ENCODE results near the gene ARRDC2.
"Not testable (repeated sequence)": the region's sequence is repeated elsewhere in the genome, so short reads cannot be mapped to it uniquely, and the experiment has no call there.

ARRDC2 gene

DNA sequence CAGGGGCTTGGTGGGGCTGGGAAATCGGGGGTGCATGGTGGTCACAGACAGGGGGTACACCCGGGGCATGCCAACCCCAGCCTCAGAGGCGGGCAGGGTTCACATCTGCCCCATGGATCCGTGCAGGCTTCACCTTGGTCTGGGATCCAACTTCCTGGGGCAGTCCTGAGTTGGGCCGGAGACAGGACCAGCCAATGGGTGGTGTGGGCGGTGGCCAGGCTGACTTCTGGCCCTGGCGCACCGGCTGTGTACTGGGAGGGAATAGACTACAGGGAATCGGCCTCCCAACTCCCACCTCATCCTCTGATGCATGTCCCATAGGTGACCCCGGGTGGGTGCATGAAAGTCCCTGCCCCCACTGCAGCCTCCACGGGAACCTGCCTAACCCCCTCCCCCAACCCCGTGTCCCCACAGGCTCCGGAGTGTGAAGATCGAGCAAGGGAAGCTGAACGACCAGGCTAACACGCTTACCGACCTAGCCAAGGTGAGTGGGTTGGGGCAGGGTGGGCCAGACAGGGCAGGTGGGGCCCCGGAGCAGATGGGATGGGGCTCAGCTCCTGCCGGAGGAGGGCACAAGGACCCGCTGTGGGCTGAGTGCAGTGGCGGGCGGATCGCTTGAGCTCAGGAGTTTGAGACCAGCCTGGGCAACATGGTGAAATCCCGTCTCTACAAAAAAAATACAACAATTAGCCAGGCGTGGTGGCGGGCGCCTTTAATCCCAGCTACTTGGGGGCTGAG, 14.7 kb upstream of the ARRDC2 start:
- DNase-seq, result no peak

DNA sequence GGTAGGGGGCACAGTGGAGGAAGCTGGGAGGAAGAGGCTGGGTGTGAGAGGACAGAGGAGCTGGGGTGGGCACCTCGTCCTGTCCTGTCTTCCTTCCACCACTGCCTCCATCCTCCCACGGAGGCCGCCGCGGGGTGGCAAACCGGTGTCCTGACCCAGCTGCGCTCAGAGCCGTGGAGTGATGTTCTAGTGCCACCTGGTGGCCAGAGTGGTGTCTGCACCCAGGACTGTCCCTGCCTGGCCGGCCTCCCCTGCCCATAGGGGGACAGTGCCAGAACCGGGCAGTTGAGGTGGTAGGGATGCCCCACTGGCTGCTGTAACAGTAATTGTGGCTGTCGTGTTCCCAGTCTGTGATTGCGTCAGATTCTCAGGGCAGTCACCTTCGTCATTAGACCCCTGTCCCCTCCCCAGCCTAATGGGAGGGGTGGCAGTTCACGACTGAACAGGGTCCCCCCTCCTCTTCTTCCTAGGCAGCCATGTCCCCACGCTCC, 11.1 kb upstream of the ARRDC2 start:
- peak; percentile 89 for DNase-seq

DNA sequence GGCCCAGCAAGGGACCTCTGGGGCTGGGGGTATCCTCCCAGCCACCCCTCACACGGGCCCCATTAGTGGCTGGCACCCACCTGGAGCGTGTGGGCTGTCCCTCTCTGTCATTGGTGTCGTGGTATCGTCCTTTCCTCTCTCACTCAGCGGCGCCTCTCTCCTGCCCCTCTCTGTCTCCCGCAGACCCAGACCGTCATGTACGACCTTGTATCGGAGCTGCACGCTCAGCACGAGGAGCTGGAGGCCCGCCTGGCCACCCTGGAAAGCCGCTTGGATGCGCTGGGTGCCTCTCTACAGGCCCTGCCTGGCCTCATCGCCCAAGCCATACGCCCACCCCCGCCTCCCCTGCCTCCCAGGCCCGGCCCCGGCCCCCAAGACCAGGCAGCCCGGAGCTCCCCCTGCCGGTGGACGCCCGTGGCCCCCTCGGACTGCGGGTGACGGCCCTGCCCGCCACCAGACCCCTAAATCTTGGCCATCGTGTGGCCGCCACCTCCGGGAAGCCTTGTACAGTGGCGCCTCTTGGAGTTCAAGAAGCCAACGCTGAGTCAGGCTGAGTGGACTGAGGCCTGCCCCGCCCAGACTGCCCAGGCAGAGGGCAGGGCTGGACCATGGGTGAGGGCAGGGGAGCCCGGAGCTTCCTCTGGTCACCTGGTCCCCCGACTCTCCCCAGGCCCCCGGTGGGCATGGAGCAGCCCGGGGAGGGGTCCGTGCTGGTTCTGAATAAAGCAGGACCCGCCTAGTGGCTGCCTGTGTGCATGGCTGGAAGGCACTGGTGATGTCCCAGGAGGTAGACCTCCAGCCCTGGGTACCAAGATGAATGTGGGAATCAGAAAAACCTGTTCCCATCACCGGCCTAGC, 9.8 kb upstream of the ARRDC2 start:
- no peak for DNase-seq

DNA sequence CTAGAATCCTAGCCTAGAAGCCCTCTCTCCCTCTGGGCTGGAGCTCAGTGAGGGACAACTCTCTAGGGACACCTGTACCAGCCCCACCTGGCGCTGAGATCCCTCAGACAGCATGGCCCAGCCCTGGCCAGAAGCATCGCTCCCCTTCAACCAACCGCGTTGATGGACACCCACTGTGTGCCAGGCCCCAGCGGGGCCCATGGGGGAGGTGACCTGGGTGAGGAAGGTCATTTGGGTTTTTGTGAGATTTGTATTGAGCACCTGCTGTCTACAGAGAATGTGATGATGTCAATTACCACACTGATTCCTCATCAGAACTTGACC, 9.2 kb upstream of the ARRDC2 start:
- DNase-seq, result no peak

DNA sequence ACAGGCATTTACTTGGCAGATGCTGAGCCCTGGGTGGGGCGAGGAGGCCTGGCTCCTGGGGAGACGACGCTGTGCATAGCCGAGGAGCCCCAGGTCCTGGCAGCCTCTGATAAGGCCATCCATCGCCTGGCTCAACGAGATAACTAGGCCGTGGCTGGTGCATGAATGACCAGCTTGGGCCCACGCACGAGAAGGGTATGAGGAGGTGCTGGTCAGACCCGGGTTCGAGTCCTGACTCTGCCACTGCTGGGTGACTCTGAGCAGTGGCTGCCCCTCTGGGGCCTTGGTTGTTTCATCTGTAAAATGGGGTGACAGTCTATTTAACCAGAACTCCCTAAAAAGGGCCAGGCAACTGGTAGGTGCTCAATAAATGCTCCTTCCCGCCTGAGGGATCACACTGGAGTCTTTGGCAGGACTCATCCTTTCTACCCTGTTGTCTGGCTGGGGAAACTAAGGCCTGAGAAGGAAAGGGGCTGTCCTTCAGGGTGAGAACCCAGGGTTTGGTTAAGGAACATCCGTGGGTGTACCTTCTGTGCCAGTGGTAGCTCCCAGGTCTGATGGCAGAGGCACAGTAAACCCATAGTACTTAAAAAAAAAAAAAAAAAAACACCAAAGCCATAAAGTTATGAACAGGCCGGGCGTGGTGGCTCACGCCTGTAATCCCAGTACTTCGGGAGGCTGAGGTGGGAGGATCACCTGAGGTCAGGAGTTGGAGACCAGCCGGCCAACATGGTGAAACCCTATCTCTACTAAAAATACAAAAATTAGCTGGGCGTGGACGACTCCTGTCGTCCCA, 8.1 kb upstream of the ARRDC2 start:
- DNase-seq, result no peak

DNA sequence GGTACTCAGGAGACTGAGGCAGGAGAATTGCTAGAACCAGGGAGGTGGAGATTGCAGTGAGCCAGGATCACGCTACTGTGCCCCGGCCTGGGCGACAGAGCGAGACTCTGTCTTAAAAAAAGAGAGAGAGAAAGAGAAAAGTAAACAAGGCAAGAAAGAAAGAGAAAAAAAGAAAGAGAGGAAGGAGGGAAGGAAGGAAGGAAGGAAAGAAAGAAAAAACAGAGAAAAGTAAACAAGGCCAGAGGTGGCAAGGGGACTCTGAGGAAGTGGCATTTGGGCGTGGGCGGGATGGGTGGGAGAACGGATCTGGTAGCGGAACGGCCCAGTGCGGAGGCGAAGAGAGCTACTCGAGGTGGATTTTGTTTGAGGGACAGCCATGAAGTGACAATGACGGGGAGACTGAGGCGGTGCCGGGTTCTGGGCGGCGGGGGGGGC, 7.5 kb upstream of the ARRDC2 start:
- DNase-seq, result no peak

DNA sequence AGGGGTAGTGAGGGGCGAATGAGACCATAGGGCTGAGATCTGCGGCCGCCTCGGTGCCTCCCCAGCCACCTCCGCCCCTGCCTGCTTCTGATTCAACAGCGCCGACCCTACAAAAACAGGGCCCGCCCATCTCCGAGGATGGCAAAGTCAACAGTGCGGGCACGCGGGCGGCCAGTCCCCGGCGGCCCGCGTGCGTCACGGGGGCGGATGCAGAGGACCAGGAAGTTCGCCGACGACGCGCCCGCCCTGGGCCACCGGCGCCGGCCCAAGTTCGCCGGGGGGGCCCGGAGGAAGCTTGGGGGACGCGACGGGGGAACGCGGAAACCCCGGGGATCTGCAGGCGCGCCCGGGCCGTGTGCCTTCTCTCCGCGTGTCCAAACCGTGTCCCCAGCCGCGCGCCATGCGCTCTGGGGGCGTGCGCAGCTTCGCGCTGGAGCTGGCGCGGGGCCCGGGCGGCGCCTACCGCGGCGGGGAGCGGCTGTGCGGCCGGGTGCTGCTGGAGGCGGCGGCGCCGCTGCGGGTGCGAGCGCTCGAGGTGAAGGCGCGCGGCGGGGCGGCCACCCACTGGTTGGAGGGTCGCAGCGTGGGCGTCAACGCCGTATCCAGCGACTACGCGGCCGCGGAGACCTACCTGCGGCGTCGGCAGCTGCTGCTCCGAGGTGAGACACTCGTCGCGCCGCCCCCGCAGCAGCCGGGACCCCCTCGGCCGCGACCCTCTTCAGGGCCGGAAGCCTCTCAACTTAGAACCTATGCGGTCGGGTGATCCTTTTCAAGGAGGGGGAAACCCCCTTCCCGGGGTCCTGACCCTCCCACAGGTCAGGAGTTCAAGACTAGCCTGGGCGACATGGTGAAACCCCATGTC, 6.8 kb upstream of the ARRDC2 start:
- peak; percentile 87 for DNase-seq

DNA sequence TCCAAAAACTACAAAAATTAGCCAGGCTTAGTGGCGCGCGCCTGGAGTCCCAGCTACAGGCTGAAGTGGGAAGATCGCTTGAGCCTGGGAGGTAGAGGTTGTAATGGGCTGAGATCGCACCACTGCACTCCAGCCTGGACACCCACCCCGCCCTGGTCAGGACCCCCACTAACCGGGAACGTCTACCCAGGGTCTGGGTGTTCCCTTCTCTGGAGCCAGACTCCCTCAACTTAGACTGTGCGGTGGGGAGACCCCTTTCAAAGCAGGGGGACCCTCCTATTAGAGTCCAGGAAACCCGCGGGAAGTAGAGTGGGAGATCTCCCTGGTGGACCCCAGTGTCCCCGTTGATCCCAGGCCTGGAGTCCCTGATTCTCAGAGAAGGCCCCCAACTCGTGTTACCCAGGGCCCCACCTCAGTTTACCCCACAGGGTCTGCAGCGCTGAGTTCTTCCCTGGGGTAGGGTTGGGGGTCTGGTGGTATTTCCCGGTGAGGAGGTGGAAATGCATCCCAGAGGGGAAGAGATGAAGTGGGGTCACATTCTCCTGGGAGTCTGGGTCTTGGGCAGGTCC, 6.1 kb upstream of the ARRDC2 start:
- DNase-seq, result no peak

DNA sequence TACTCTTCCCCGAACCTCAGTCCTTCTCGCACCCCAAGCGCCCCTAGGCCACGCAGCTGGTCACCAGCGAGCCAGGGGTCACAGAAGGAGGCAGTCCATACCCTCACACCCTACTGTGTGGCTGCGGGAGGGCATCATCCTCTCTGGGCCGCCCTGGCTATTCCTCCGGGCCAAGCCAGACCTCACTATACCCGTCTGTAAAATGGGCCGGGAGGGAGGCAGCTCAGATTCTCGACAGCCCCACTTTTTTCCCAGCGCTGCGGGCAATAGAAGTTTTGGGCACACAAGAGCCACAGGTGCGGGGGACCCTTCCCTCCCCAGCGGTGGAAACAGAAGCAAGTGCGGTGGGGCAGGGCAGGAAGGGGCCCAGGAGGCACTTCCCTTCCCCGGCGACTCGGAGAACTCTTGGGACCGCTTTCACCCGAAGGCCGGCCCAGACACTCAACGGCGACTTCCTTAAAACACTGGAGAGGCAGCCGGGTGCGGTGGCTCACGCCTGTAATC, 5.6 kb upstream of the ARRDC2 start:
- no peak for DNase-seq

DNA sequence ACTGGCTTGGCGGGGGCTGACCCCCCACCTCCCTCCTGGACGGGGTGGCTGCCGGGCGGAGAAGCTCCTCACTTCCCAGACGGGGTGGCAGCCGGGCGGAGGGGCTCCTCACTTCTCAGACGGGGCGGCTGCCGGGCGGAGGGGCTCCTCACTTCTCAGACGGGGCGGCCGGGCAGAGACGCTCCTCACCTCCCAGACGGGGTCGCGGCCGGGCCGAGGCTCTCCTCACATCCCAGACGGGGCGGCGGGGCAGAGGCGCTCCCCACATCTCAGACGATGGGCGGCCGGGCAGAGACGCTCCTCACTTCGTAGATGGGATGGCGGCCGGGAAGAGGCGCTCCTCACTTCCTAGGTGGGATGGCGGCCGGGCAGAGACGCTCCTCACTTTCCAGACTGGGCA, 2.2 kb upstream of the ARRDC2 start:
- DNase-seq, result not testable (repeated sequence)

DNA sequence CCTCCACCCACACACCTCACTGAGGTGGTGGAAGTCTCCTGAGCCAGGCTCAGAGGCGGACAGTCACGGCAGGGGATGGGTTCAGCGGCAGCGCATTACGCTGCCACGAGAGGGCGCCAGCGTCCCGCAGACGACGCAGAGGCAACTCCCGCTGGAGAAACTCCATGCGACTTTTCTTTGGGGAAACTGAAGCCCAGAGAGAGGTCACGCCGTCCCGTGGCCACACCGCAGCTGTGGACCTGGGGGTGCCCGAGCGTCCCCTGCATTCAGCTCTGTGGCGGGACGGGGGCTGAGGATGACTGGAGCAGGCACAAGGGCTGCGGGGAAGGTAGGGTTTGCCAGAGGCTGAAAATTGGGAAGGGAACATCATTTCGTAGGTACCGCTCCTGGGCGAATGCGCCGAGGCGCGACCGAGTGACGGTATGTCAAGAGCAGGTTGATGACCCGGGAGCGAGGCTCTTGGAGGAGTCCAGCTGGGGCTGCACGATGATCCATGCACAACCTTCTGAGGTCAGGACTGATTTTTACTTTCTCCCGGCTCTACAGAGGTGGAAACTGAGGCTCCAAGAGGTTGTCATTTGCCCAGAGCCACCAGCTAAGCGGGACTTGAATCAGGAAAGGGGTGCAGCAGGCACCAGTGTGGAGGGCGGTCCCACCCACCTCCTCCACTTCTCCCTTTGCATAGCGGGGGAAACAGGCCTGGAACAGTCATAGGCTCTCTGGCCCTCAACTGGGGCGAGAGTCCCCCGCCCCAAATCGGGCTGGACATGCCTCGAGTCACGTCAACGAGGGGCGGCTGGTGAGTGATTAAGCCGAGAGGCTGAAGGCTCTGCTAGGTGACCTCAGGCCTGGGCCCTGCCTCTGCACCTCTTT, 690 bp upstream of the ARRDC2 start:
- peak; percentile 81 for DNase-seq

DNA sequence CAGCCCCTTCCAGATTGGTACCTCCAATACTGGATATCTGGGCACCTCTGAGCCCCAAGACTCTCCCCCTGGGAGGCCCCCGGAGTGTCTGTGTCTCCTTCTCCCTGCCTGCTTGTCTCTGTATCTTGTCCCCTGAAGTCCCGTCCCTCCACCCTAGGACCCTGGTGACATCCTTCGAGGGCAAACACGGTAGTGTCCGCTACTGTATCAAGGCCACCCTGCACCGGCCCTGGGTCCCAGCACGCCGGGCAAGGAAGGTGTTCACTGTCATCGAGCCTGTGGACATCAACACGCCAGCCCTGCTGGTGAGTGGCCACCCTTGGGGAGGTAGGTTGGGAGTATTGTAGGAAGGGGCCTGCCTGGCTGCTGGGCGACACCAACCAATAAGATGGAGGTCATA, 844 bp downstream of the ARRDC2 start:
- no peak for DNase-seq

DNA sequence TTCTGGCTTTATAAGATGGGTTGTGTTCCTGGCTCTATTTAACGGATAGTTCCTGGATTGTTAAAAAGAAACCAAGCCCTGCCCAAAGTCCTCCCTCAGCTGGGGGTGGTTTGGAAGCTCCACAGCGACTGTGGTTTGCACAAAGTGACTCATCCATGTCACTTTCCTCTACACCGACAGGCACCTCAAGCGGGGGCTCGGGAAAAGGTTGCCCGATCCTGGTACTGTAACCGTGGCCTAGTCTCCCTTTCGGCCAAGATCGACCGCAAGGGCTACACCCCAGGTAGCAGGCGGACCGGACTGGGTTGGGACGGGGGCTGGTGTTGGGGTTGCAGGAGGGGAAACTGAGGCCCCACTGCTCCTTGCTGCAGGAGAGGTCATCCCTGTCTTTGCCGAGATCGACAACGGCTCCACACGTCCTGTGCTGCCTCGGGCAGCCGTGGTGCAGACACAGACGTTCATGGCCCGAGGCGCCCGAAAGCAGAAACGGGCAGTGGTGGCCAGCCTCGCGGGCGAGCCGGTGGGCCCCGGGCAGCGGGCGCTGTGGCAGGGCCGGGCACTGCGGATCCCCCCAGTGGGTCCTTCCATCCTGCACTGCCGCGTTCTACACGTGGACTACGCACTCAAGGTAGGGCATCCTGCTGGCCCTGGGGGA, 1.6 kb downstream of the ARRDC2 start:
- DNase-seq, result peak; percentile 55

DNA sequence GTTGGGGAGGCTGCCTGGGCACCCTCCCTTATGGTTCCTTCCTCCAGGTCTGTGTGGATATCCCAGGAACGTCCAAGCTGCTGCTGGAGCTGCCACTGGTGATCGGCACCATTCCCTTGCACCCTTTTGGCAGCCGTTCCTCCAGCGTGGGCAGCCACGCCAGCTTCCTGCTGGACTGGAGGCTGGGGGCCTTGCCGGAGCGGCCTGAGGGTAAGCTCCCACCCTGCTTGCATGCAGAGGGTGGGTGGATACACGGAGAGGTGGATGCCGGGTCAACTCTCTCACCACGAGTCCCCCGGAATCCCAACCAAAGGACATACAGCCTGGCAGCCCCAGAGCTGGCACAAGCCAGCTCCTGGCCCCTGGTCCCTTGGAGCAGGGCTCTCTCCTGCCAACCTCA, 2.2 kb downstream of the ARRDC2 start:
- no peak for DNase-seq

DNA sequence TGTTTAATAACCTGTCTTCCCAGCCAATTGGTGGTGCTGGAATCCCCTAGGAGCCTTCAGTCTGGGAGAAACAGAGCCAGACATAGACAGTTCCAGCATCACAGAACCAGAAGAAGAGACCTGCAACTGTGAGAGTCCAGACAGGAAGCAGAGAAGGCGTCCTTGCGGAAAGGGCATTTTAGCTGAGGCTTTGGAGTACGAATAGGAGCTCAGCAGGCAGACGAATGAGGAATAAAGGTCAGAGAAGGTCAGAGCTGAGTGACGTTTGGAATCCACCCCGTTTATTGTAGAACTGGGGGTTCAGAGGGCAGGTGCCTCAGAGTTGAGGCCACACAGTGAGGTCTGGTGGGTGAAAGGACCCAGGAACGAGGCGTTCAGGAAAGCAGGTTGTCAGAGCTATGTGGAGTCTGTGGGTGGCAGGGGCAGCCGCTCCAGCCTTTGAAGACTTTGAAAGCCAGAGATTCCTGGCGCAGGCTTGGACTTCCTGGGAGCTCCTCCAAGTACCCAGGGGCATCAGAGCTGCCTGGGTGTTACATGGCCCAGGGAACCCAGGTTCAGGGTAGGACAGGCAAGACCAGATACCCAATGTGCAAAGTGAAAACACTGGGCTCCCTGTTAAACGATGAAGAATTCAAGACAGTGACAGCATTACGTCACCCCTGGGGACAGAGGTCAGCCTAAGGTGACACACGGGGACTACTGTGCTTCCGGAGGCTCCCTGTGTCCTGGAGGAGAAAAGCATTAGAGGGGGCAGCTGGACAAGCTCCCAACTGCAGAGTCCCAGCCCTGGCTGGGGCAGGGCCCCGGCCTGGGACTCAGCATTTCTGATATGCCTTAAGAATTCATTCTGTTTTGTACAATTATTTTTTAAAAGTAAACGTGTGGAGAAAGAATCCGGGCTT, 5.5 kb downstream of the ARRDC2 start:
- DNase-seq, result no peak

DNA sequence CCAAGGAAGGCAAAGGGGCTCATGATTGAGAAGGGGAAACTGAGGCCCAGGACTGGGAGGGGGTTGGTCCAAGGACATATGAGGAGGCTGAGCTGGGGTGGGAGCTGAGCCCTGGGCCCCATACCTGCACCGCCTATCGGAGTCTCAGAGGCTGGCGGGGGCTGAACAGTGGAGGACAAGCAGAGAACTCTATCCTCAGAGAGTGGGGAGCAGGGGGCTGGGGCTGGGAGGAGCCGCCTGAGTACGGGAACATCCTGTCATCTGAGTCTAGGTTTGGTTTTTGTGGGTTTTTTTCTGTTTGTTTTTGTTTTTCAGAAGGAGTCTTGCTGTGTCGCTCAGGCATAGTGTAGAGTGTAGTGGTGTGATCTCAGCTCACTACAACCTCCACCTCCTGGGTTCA, 6.2 kb downstream of the ARRDC2 start:
- DNase-seq, result peak; percentile 37

DNA sequence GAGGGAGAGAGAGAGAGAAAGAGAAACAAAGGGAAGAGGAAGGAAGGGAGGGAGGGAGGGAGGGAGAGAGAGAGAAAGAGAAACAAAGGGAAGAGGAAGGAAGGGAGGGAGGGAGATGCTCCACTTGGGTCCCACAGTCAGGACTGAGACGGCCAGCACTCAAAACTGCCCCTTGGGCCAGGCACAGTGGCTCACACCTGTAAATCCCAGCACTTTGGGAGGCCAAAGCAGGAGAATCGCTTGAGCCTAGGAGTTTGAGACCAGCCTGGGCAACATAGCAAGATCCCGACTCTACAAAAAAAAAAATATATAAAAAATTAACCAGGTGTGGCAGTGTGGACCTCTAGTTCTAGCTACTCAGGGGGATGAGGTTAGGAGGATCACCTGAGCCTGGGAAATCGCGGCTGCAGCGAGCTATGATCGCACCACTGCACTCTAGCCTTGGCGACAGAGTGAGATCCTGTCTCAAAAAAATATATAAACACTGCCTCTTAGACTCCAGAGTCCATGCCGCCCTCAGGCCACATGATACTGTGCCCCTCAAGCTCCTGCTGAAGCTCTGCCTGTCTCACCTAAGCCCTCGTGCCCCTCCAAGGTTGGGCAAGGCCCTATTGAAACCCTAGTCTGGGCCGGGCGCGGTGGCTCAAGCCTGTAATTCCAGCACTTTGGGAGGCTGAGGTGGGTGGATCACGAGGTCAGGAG, 8.4 kb downstream of the ARRDC2 start:
- no peak for DNase-seq

DNA sequence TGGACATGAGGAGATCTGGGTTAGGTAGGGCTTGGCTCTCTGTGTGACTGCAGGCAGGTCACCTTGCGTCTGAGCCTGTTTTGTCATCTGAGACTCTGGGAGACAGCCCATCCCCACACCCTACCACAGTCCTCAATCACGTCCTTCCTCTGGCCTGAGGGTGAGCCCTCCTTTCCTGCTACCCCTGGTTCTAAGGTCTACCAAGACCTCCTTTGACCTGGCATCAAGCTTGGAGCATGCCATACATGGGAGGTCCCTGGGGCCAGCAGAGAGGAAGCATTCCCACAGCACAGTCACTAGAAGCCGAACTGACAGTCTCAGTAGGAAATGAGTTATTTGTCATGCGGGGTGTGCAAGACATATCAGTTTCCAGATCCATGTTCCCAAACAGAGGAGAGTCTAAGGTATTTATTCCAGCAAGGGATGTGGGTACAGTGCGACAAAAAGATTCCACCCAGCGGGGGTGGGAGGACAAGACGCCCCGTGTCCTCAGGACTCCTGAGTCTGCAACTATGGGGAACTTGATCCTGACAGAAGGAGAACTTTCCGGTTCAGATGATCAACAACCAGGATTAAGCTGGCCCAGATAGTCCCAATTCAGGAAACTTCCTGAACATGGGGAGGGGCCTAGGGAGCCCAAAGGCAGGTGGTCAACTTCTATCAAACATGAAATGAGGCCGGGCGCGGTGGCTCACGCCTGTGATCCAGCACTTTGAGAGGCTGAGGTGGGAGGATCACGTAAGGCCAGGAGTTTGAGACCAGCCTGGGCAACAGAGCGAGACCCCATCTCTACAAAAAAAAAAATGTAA, 9.5 kb downstream of the ARRDC2 start:
- DNase-seq, result no peak
